Stomach (tissue), 9 donors: ENCODE data around the gene C10orf90. TPM values are rescaled to one million over a fixed set of nuclear protein-coding genes. Genes with fewer than 3 reads are reported as not detected.

Experiments
- DNase-seq, 2 donors: peaks; one replicate each; pipeline versions ENCODE4 v3.0.0 to v3.0.0-alpha.2; 2013 to 2019
- H3K27ac ChIP-seq, 5 donors: fragments of 200-600 bp in 4 of 5; sonication (generic) in 4 of 5; one replicate each; pipeline ENCODE4 v1.5.1; 2013 to 2019; ENCODE audit warnings: mild to moderate bottlenecking in 1 of 5, moderate library complexity in 1 of 5
- H3K27me3 ChIP-seq, 3 donors: fragments of 200-600 bp; sonication (generic); one replicate each; pipeline ENCODE4 v1.5.1; 2017 to 2019; ENCODE audit warnings: mixed run types in 1 of 3
- H3K36me3 ChIP-seq, 4 donors: fragments of 200-600 bp; sonication (generic); 1 replicate in 3 of 4; 2 replicates in 1 of 4; pipeline ENCODE4 v1.5.1; 2016 to 2019
- H3K4me1 ChIP-seq, 4 donors: fragments of 200-600 bp; sonication (generic); one replicate each; pipeline ENCODE4 v1.5.1; 2016 to 2019
- H3K4me3 ChIP-seq, 4 donors: fragments of 200-600 bp; sonication (generic) in 3 of 4; one replicate each; pipeline ENCODE4 v1.5.1; 2016 to 2019; ENCODE audit warnings: mild to moderate bottlenecking in 1 of 4
- H3K9me3 ChIP-seq, 4 donors: fragments of 200-600 bp; sonication (generic); one replicate each; pipeline ENCODE4 v1.5.1; 2016 to 2019
- EP300 ChIP-seq: sonication (generic); formaldehyde crosslinking; IDR thresholded peaks from one replicate; pipeline ENCODE4 v1.6.1; 2017; ENCODE audit warnings: antibody characterized with exemption
- POLR2A ChIP-seq, 4 donors: fragments of 450-650 bp; IDR thresholded peaks; one replicate each; pipeline ENCODE4 v1.6.1; 2016; ENCODE audit warnings: antibody characterized with exemption in 4 of 4, control low read depth in 2 of 4, mild to moderate bottlenecking in 1 of 4, moderate library complexity in 1 of 4
- POLR2AphosphoS5 ChIP-seq, 3 donors: sonication (generic); formaldehyde crosslinking; IDR thresholded peaks; one replicate each; pipeline ENCODE4 v1.6.1; 2016; ENCODE audit warnings: antibody characterized with exemption in 3 of 3
- WGBS, 5 donors: extraction: QIAGEN DNeasy Blood & Tissue Kit in 3 of 5; methylation state at CpG; one replicate each; pipeline versions ENCODE4 v1.1.5 to v1.1.7; 2013 to 2018; 5-methylcytosine and 5-hydroxymethylcytosine counted together
- intact Hi-C: fragments of 100-400 bp; cut with DNase I; formaldehyde crosslinking; loops from one replicate; pipeline ENCODE4 v1.15.1; 2023; ENCODE audit warnings: low total_unique reads
- polyA plus RNA-seq, 3 donors: library from polyadenylated mRNA; stranded (reverse); fragments of 200-250 nt; gene quantifications; one replicate each; pipeline ENCODE4 v1.2.3, GENCODE V29; 2013
- total RNA-seq, 5 donors: library from RNA; depleted of rRNA; stranded (reverse); fragments of >200 nt; gene quantifications; one replicate each; pipeline versions ENCODE4 v1.1.0 to v1.2.3, GENCODE V29; 2014 to 2016
- TF ChIP-seq, protein P1 (sequence below), 7 experiments: fragments of 450-650 bp in 4 of 7; fragments of 200-600 bp in 3 of 7; sonication (generic) in 3 of 7; IDR thresholded peaks; one replicate each; pipeline ENCODE4 v1.5.1; 2016 to 2019; ENCODE audit warnings: antibody characterized with exemption in 7 of 7, control low read depth in 2 of 7, mild to moderate bottlenecking in 1 of 7
- donor health status: healthy with polysubstance abuse.
- donor health status: Bipolar disorder and iron deficiency.
- donor health status: healthy.

The C10orf90 gene
- total and polyA plus RNA-seq, 8 donors: not detected

DNA sequence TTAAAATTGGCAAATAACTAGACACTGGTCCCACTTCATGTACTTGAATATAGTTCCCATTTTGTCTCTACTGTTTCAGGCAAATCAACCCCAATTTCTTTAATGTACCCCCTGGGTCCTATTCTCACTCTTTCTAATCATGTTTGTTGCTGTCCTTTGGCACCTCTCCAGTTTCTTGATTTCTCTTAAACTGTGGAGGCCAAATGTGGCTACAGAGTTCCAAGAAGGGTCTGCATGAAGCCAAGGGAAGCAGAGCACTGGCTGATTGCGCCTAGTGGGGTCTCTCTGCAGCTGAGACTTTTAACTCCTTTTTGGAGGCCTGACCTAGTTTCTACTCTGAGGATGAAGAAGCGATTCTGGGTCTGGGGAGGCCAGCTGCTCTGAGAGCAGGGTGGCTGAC is 275.5 kb downstream of the C10orf90 start:
- no peak for TF ChIP-seq EP300
- no peak for TF ChIP-seq POLR2AphosphoS5 (IDR thresholded peaks at IDR 0.05)
- TF ChIP-seq POLR2A (IDR thresholded peaks at IDR 0.05): no peak
- TF ChIP-seq, protein P1, sequence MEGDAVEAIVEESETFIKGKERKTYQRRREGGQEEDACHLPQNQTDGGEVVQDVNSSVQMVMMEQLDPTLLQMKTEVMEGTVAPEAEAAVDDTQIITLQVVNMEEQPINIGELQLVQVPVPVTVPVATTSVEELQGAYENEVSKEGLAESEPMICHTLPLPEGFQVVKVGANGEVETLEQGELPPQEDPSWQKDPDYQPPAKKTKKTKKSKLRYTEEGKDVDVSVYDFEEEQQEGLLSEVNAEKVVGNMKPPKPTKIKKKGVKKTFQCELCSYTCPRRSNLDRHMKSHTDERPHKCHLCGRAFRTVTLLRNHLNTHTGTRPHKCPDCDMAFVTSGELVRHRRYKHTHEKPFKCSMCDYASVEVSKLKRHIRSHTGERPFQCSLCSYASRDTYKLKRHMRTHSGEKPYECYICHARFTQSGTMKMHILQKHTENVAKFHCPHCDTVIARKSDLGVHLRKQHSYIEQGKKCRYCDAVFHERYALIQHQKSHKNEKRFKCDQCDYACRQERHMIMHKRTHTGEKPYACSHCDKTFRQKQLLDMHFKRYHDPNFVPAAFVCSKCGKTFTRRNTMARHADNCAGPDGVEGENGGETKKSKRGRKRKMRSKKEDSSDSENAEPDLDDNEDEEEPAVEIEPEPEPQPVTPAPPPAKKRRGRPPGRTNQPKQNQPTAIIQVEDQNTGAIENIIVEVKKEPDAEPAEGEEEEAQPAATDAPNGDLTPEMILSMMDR (IDR thresholded peaks at IDR 0.05): no peak
- 71 to 86% (median 82%) methylated on average over 2 of the region's 2 CpGs for WGBS, 5 donors
- Histone ChIP-seq H3K9me3 (no peaks in the 10 kb centered on the region), H3K4me3 (no peak overlapping the region), H3K27ac (no peak overlapping the region), H3K4me1 (no peaks in the 10 kb centered on the region), H3K36me3 (no peaks in the 10 kb centered on the region), H3K27me3 (peaks cover 0 to 8% (median 0%) of the 10 kb centered on the region in 3 donors)
- intact Hi-C loops: no loop called here
- DNase-seq: peak in 1 of 2 donors; percentile 20

DNA sequence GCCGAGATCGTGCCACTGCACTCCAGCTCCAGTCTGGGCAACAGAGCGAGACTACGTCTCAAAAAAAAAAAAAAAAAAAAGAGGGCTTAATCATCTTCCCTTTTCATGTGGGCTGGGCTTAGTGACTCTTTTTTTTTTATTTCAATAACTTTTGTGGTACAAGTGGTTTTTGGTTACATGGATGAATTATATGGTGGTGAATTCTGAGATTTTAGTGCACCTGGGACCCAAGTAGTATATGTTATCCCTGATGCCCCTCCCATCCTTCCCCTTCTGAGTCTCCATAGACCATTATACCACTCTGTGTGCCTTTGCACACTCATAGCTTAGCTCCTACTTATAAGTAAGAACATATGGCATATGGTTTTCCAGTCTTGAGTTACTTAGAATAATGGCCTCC is 277.4 kb downstream of the C10orf90 start:
- H3K36me3 ChIP-seq: no peaks in the 10 kb centered on the region
- H3K27me3 ChIP-seq: peaks cover 0 to 23% (median 10%) of the 10 kb centered on the region in 3 donors
- peaks cover 0 to 9% (median 7%) of the 10 kb centered on the region in 4 donors for H3K4me1 ChIP-seq
- no peak for DNase-seq
- no peak overlapping the region for H3K27ac ChIP-seq
- H3K9me3 ChIP-seq: no peaks in the 10 kb centered on the region
- intact Hi-C loops: no loop called here
- no peak overlapping the region for H3K4me3 ChIP-seq
- 79 to 95% (median 86%) methylated on average over 4 of the region's 4 CpGs for WGBS, 5 donors
- TF ChIP-seq POLR2A (IDR thresholded peaks at IDR 0.05): no peak
- no peak for TF ChIP-seq POLR2AphosphoS5 (IDR thresholded peaks at IDR 0.05)
- TF ChIP-seq, protein P1 (IDR thresholded peaks at IDR 0.05): no peak
- TF ChIP-seq EP300: no peak

DNA sequence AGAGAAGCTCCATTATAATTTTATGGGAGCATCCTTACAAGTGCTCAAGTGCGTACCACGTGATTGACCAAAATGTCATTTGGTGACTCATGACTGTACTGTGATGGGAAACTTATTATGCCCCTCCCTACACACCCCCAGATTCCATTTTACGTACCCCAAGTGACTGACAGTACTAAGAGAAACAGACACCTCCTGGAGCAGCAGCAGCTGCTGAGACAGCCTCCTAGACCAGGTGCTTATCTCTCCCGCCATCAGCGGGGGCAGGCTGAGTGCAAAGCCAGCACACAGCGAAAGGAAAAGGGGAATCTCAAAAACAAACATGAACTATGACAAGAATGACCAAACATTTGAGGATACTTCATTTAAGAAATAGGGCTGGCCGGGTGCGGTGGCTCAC is 278.0 kb downstream of the C10orf90 start:
- TF ChIP-seq POLR2AphosphoS5 (IDR thresholded peaks at IDR 0.05): no peak
- TF ChIP-seq, protein P1 (IDR thresholded peaks at IDR 0.05): no peak
- no peak for TF ChIP-seq POLR2A (IDR thresholded peaks at IDR 0.05)
- TF ChIP-seq EP300: no peak
- peaks cover 3 to 15% (median 13%) of the 10 kb centered on the region in 4 donors for H3K4me1 ChIP-seq
- H3K9me3 ChIP-seq: no peaks in the 10 kb centered on the region
- intact Hi-C loops: no loop called here
- no peaks in the 10 kb centered on the region for H3K36me3 ChIP-seq
- no peak overlapping the region for H3K4me3 ChIP-seq
- H3K27me3 ChIP-seq: peaks cover 0 to 27% (median 16%) of the 10 kb centered on the region in 3 donors
- no peak overlapping the region for H3K27ac ChIP-seq
- 59 to 79% (median 71%) methylated on average over 8 of the region's 8 CpGs for WGBS, 5 donors
- DNase-seq: no peak

DNA sequence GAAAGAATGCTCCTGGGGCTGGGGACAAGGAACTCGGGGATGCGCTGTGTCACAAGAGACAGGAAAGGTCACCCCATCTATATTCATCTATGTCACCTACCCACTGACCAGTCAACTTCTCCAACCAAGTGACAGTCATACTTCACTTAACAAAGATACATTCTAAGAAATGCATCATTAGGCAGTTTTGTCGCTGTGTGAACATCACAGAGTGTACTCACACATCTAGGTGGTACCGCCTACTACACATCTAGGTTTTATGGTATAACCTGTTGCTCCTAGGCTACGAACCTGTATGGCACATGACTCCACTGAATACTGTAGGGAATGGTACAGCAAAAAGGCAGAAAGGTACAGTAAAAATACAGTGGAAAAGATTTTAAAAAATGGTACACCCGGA is 278.4 kb downstream of the C10orf90 start:
- Histone ChIP-seq H3K27ac (no peak overlapping the region), H3K36me3 (no peaks in the 10 kb centered on the region), H3K4me1 (peaks cover 6 to 19% (median 17%) of the 10 kb centered on the region in 4 donors), H3K4me3 (no peak overlapping the region), H3K27me3 (peaks cover 0 to 31% (median 20%) of the 10 kb centered on the region in 3 donors), H3K9me3 (no peaks in the 10 kb centered on the region)
- TF ChIP-seq, protein P1 (IDR thresholded peaks at IDR 0.05): no peak
- TF ChIP-seq POLR2A (IDR thresholded peaks at IDR 0.05) (no peak), EP300 (no peak), POLR2AphosphoS5 (IDR thresholded peaks at IDR 0.05) (no peak)
- WGBS, 5 donors: 83 to 90% (median 86%) methylated on average over 6 of the region's 6 CpGs
- DNase-seq: no peak
- intact Hi-C loops: no loop called here
